ENCODE measurements around the gene CD83. TPM values are rescaled to one million over a fixed set of nuclear protein-coding genes. Genes with fewer than 3 reads are reported as not detected.
A peak's percentile ranks its signal among the peaks of the same experiment; 100 is the strongest.

The CD83 gene
- total and polyA plus RNA-seq, 9 of the 15 experiments (the other 6 are each of a cell fraction or from before 2014, with no cell fraction given), result 2.5 to 4.1 (median 3.4) TPM

- peaks cover 0 to 12% of the 10 kb centered on the region in 2 experiments; a peak in 3 of 5 replicates for H3K4me1 ChIP-seq (replicated peaks in 1 of 2; ENCODE audit: control insufficient read depth in 2 of 2, insufficient read depth in 2 of 2, low read length in 2 of 2)
- peak; percentile 70 for FAIRE-seq
- 7% methylated on average over 7 of the region's 7 CpGs for WGBS (ENCODE audit: insufficient coverage, low coverage, missing lambda C conversion rate)
- H3K27me3 ChIP-seq (ENCODE audit: control insufficient read depth in 2 of 2, insufficient read depth in 2 of 2, low read length in 2 of 2), result no peaks in the 10 kb centered on the region
- H3K36me3 ChIP-seq (ENCODE audit: control insufficient read depth, insufficient read depth, low read length), result no peaks in the 10 kb centered on the region
- no peak overlapping the region for H3K27ac ChIP-seq (ENCODE audit: extremely low read depth, low read depth, low read length)
- H3K9ac ChIP-seq (ENCODE audit: insufficient read depth in 1 of 2, low read depth in 2 of 2, low read length in 2 of 2), result peak overlapping the region; percentile 4 to 68; a peak in 2 of 4 replicates
- H3K4me3 ChIP-seq, result no peak overlapping the region
- ChIA-PET POLR2A (interaction anchor here (1.0 kb wide), 2 partner anchors 8 to 12 kb away, joined by 3 read pairs; no protein-coding TSS in a partner anchor), CTCF (ENCODE audit: low intra/inter-chr PET ratio) (no interaction called here)
- TF ChIP-seq RFX1 (IDR thresholded peaks at IDR 0.05) (peak; percentile 48), CHD1 (IDR thresholded peaks at IDR 0.05; ENCODE audit: low read length) (no peak), JUND (IDR thresholded peaks at IDR 0.05; ENCODE audit: borderline replicate concordance, low read depth, low read length) (no peak), JUND (tag; IDR thresholded peaks at IDR 0.05; ENCODE audit: borderline replicate concordance, low read depth, low read length) (0 out of 3 replicates have a peak, but pooled peaks have one; percentile 2), ZBED1 (IDR thresholded peaks at IDR 0.05) (no peak), PBX2 (CRISPR knock-in tag; IDR thresholded peaks at IDR 0.05; ENCODE audit: low read depth) (no peak), PBX2 (tag; conservative IDR thresholded peaks at IDR 0.05; ENCODE audit: low read depth) (peak; percentile 31), DEAF1 (CRISPR knock-in tag; IDR thresholded peaks at IDR 0.05) (0 out of 2 replicates have a peak, but pooled peaks have one; percentile 15), L3MBTL2 (IDR thresholded peaks at IDR 0.05) (0 out of 2 replicates have a peak, but pooled peaks have one; percentile 30), CXXC5 (CRISPR knock-in tag; IDR thresholded peaks at IDR 0.05) (0 out of 2 replicates have a peak, but pooled peaks have one; percentile 9), RCOR1 (IDR thresholded peaks at IDR 0.05; ENCODE audit: borderline replicate concordance in 1 of 2, low read depth in 2 of 2, low read length in 2 of 2) (0 out of 4 replicates have a peak, but pooled peaks of 1 of the 2 experiments have one; percentile 14), MEF2D (tag; conservative IDR thresholded peaks at IDR 0.05; ENCODE audit: low read depth) (no peak), CTBP1 (IDR thresholded peaks at IDR 0.05; ENCODE audit: borderline replicate concordance) (0 out of 2 replicates have a peak, but pooled peaks have one; percentile 36), FOXM1 (IDR thresholded peaks at IDR 0.05; ENCODE audit: low read depth) (no peak), FOXM1 (CRISPR knock-in tag; IDR thresholded peaks at IDR 0.05; ENCODE audit: low read depth) (no peak), CBX3 (IDR thresholded peaks at IDR 0.05; ENCODE audit: borderline replicate concordance in 1 of 2, low read length in 2 of 2) (no peak)
- intact Hi-C loops (cut with micrococcal nuclease) (loop anchor here (5.0 to 10.0 kb wide), 2 partner anchors 67 to 500 kb away; partner anchors contain the start of gene SIRT5), in situ Hi-C loops (cut with MboI) (no loop called here)
- BruUV-seq (replicated peaks), result no TSS peak
- no peaks in the 10 kb centered on the region for H3K9me1 ChIP-seq (ENCODE audit: control insufficient read depth, insufficient read depth, low read length)
- H3K9me3 ChIP-seq (replicated peaks; ENCODE audit: control insufficient read depth, insufficient read depth, low read depth, low read length), result no peaks in the 10 kb centered on the region
- peak overlapping the region; percentile 86 for H2AFZ ChIP-seq (ENCODE audit: low read depth, low read length)
- peak overlapping the region; percentile 71 for H3K4me2 ChIP-seq (ENCODE audit: insufficient read depth, low read length)
- ATAC-seq, result peak; percentile 60
- DNase-seq (ENCODE audit: extremely low read depth in 1 of 4, low spot score in 3 of 4), result no peak
- H3K79me2 ChIP-seq (ENCODE audit: control insufficient read depth, insufficient read depth, low read length), result no peaks in the 10 kb centered on the region
- H4K20me1 ChIP-seq (replicated peaks; ENCODE audit: control insufficient read depth, insufficient read depth, low read length), result no peaks in the 10 kb centered on the region
Measured at GRCh38 chr6:14075095-14075503, 42.5 kb upstream of the CD83 start.

All from K562 (cell line).